HepG2 (cell line): ENCODE results near the gene REPIN1. TPM values are rescaled to one million over a fixed set of nuclear protein-coding genes. Genes with fewer than 3 reads are reported as not detected.
A peak's percentile ranks its signal among the peaks of the same experiment; 100 is the strongest.

Experiments
- BATF2 ChIP-seq: sonication (generic); formaldehyde crosslinking; IDR thresholded peaks from 2 replicates; pipeline ENCODE4 v1.8.0; 2022; ENCODE audit warnings: mild to moderate bottlenecking, missing genetic modification reagents, moderate library complexity
- FOXC1 ChIP-seq: sonication (generic); formaldehyde crosslinking; IDR thresholded peaks from 2 replicates; pipeline ENCODE4 v1.8.0; 2022; ENCODE audit warnings: mild to moderate bottlenecking, missing genetic modification reagents, borderline replicate concordance
- GABPB1 ChIP-seq: IDR thresholded peaks from 2 replicates; pipeline ENCODE4 v1.6.1; 2016; ENCODE audit warnings: mild to moderate bottlenecking, missing genetic modification reagents, moderate library complexity, missing compliant biosample characterization
- HCFC1 ChIP-seq: fragments of 150-350 bp; IDR thresholded peaks from 2 replicates; pipeline ENCODE4 v1.6.1; 2014; ENCODE audit warnings: low read depth, low read length
- IKZF4 ChIP-seq: sonication (generic); formaldehyde crosslinking; IDR thresholded peaks from 2 replicates; pipeline ENCODE4 v1.5.1; 2020; ENCODE audit warnings: borderline replicate concordance, mild to moderate bottlenecking, low read depth, missing genetic modification reagents; ENCODE audit errors: not compliant biosample characterization
- ISL2 ChIP-seq: sonication (generic); formaldehyde crosslinking; IDR thresholded peaks from 2 replicates; pipeline ENCODE4 v1.5.0; 2020; ENCODE audit warnings: missing genetic modification reagents
- REPIN1 ChIP-seq: sonication (generic); formaldehyde crosslinking; IDR thresholded peaks from 2 replicates; pipeline ENCODE4 v1.8.0; 2022; ENCODE audit warnings: missing genetic modification reagents, low read depth, mild to moderate bottlenecking, borderline replicate concordance
- RNF219 ChIP-seq: sonication (generic); formaldehyde crosslinking; IDR thresholded peaks from 2 replicates; pipeline ENCODE4 v1.5.0; 2020; ENCODE audit warnings: mild to moderate bottlenecking, missing genetic modification reagents
- SP5 ChIP-seq: IDR thresholded peaks from 2 replicates; pipeline ENCODE4 v1.6.1; 2016; ENCODE audit warnings: low read depth, borderline replicate concordance
- TBX2 ChIP-seq: sonication (generic); formaldehyde crosslinking; IDR thresholded peaks from 2 replicates; pipeline ENCODE4 v1.5.0; 2020; ENCODE audit warnings: missing genetic modification reagents, mild to moderate bottlenecking, borderline replicate concordance
- TCF12 ChIP-seq, 2 experiments: fragments of 450-650 bp in 1 of 2; sonication (generic) in 1 of 2; formaldehyde crosslinking in 1 of 2; IDR thresholded peaks; 2 replicates each; pipeline versions ENCODE4 v1.6.1 to v1.8.0; 2017 to 2022; ENCODE audit warnings: antibody characterized with exemption in 1 of 2, mild to moderate bottlenecking in 1 of 2, missing genetic modification reagents in 1 of 2, moderate library complexity in 1 of 2
- TGIF2 ChIP-seq: IDR thresholded peaks from 2 replicates; pipeline ENCODE4 v1.6.1; 2016; ENCODE audit warnings: control low read depth, missing compliant biosample characterization
- ZMYM2 ChIP-seq: sonication (generic); formaldehyde crosslinking; IDR thresholded peaks from 2 replicates; pipeline ENCODE4 v1.8.0; 2022; ENCODE audit warnings: mild to moderate bottlenecking, missing genetic modification reagents
- ZNF326 ChIP-seq: sonication (generic); formaldehyde crosslinking; IDR thresholded peaks from 2 replicates; pipeline ENCODE4 v1.4.0; 2020; ENCODE audit warnings: missing genetic modification reagents, borderline replicate concordance
- ZNF33A ChIP-seq: sonication (generic); formaldehyde crosslinking; IDR thresholded peaks from 2 replicates; pipeline ENCODE4 v1.5.1; 2020; ENCODE audit warnings: missing genetic modification reagents, mild to moderate bottlenecking, moderate library complexity, borderline replicate concordance
- ZNF512 ChIP-seq: sonication (generic); formaldehyde crosslinking; IDR thresholded peaks from 2 replicates; pipeline ENCODE4 v1.4.0; 2020; ENCODE audit warnings: mild to moderate bottlenecking, missing genetic modification reagents
- ZNF788 ChIP-seq: sonication (generic); formaldehyde crosslinking; IDR thresholded peaks from 2 replicates; pipeline ENCODE4 v1.5.0; 2020; ENCODE audit warnings: mild to moderate bottlenecking, missing genetic modification reagents, borderline replicate concordance
- polyA plus RNA-seq, 8 experiments: library from polyadenylated mRNA; depleted of rRNA in 3 of 8; stranded (reverse) in 7 of 8; unstranded in 1 of 8; fragments of >200 nt; fragmentation: Illumina TruSeq in 4 of 8; extraction: Trizol in 4 of 8; gene quantifications; 2 replicates each; pipeline versions ENCODE4 v1.2.1 to v1.2.3, GENCODE V29; 2011 to 2016; ENCODE audit warnings: low read depth in 4 of 8, missing spikeins in 1 of 8, mixed read lengths in 1 of 8; ENCODE audit not compliant: insufficient read depth in 1 of 8
- total RNA-seq, 5 experiments: library from RNA; depleted of rRNA; stranded (reverse); fragments of >200 nt; fragmentation: Illumina TruSeq; extraction: Trizol; gene quantifications; 2 replicates each; pipeline ENCODE4 v1.2.3, GENCODE V29; 2016; ENCODE audit warnings: low read depth in 1 of 5
- TF ChIP-seq, protein P1 (sequence below): sonication (generic); formaldehyde crosslinking; IDR thresholded peaks from 2 replicates; pipeline ENCODE4 v1.4.0; 2020; ENCODE audit warnings: missing genetic modification reagents
- TF ChIP-seq, protein P2 (sequence below): sonication (generic); formaldehyde crosslinking; IDR thresholded peaks from 2 replicates; pipeline ENCODE4 v1.9.0; 2021; ENCODE audit warnings: missing genetic modification reagents, borderline replicate concordance

REPIN1 gene
- total and polyA plus RNA-seq, 2 of the 13 experiments (the other 11 are each of a cell fraction or from before 2014, with no cell fraction given), result 69.9 to 108 TPM

DNA sequence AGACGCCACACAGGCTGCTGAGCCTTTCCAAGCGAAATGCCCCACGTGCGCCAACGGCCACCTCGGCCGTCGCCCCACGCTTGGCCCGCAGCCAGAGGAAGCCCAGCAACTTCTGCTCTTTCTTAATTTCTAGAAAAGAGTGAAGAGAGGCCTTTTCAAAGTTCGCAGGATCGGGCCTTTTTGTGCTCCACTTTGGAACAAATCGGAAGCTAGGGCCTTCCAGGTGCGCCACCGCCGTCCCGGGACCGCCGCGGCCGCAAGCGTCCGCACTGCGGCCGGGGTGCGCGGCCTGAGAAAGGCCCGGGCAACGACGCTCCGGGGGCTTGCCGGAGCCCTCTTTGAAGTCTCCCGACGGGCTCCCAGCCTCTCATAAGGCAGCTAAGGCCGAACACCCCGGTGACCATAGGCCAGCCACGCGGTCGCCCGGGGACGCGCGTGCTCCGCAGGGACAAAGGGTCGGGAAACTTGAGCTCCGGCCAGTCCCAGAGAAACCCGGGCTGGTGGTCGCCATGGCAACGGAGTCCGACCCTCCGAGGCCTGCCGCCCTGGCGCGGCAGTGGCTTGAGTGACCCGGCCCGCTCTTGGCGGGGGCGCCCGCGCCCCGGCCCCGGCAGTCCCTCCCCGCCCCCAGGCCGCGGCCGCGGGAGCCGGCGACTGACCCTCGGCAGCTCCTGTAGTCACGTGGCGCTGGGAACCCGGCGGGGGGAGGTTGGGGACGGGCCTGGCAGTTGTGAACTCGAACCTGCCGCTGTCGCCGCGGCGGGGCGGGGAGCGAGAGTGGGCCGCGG, at the start of gene REPIN1 (continued):
- TF ChIP-seq IKZF4 (CRISPR knock-in tag) (peak; percentile 39), HCFC1 (no peak; the same call in 1 of the 2 replicates), GABPB1 (peak; percentile 72), TBX2 (CRISPR knock-in tag) (peak; percentile 87), SP5 (CRISPR knock-in tag) (peak; percentile 46), REPIN1 (CRISPR knock-in tag) (peak; percentile 74), ZNF788 (CRISPR knock-in tag) (peak; percentile 67; the same call in 1 of the 2 replicates), ISL2 (0 out of 2 replicates have a peak, but pooled peaks have one; percentile 1), ZMYM2 (0 out of 2 replicates have a peak, but pooled peaks have one; percentile 24), BATF2 (CRISPR knock-in tag) (peak; percentile 73; the same call in 1 of the 2 replicates), ZNF512 (CRISPR knock-in tag) (no peak), TGIF2 (CRISPR knock-in tag) (peak; percentile 46; the same call in 1 of the 2 replicates), TCF12 (IDR thresholded peaks at IDR 0.05) (no peak), TCF12 (CRISPR knock-in tag; IDR thresholded peaks at IDR 0.05) (no peak), ZNF33A (CRISPR knock-in tag) (no peak), RNF219 (CRISPR knock-in tag) (no peak; the same call in 1 of the 2 replicates), FOXC1 (CRISPR knock-in tag) (peak; percentile 62; the same call in 1 of the 2 replicates), ZNF326 (CRISPR knock-in tag) (no peak)
- TF ChIP-seq, protein P1, sequence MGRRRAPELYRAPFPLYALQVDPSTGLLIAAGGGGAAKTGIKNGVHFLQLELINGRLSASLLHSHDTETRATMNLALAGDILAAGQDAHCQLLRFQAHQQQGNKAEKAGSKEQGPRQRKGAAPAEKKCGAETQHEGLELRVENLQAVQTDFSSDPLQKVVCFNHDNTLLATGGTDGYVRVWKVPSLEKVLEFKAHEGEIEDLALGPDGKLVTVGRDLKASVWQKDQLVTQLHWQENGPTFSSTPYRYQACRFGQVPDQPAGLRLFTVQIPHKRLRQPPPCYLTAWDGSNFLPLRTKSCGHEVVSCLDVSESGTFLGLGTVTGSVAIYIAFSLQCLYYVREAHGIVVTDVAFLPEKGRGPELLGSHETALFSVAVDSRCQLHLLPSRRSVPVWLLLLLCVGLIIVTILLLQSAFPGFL, result no peak
- TF ChIP-seq, protein P2, sequence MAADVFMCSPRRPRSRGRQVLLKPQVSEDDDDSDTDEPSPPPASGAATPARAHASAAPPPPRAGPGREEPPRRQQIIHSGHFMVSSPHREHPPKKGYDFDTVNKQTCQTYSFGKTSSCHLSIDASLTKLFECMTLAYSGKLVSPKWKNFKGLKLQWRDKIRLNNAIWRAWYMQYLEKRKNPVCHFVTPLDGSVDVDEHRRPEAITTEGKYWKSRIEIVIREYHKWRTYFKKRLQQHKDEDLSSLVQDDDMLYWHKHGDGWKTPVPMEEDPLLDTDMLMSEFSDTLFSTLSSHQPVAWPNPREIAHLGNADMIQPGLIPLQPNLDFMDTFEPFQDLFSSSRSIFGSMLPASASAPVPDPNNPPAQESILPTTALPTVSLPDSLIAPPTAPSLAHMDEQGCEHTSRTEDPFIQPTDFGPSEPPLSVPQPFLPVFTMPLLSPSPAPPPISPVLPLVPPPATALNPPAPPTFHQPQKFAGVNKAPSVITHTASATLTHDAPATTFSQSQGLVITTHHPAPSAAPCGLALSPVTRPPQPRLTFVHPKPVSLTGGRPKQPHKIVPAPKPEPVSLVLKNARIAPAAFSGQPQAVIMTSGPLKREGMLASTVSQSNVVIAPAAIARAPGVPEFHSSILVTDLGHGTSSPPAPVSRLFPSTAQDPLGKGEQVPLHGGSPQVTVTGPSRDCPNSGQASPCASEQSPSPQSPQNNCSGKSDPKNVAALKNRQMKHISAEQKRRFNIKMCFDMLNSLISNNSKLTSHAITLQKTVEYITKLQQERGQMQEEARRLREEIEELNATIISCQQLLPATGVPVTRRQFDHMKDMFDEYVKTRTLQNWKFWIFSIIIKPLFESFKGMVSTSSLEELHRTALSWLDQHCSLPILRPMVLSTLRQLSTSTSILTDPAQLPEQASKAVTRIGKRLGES (CRISPR knock-in tag), result no peak
